ENCODE results near the gene CHD6.

DNA sequence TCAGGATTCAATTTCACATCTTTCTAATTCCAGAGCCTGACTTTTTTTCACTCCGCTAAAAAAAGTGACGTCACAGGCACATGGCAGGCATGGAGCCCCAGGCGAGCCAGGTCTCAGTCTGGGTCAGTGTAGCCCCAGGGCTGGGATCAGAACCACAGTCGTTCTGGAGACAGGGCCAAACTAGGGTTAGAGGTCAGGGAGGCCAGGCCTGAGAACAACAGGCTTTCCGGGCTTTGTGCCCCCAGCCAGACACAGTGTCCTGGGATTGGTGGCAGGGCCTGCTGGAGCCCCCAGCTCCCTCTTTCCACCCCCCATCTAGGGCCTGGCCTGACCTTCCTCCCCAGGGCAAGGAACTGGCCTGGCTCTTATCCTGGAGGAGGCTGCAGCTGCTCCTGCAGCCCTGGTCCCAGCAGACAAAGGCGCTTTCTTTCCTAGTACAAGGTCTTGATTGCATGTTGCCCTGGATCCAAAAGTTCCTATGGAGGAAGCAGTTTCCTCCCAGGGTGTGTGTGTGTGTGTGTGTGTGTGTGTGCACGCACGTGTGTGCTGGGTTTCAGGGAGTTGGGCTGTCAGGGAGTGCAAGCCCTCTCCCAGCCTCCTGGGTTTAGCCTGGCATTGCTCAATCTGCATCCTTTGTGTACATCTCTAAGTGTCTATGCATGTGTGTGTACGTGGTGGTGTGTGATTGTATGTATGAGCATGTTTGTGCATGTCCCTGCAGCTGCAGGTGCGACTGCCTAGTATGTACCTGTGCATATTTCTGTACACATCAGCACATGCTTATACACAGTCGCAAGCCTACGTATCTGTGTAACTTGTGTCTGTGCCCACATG is 225.1 kb downstream of the CHD6 start:
- TF ChIP-seq, protein P1, sequence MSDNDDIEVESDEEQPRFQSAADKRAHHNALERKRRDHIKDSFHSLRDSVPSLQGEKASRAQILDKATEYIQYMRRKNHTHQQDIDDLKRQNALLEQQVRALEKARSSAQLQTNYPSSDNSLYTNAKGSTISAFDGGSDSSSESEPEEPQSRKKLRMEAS (IDR thresholded peaks at IDR 0.05) = no peak
- TF ChIP-seq CEBPB (IDR thresholded peaks at IDR 0.05) = no peak

All from Ishikawa (cell line).